Gastroesophageal sphincter (tissue), 4 donors: ENCODE data around the gene CTNND2. TPM values are rescaled to one million over a fixed set of nuclear protein-coding genes. Genes with fewer than 3 reads are reported as not detected.

Experiments used
- ATAC-seq: fragments of 150-250 bp; one replicate; pipeline ENCODE4 v1.9.1; 2016; ENCODE audit warnings: mild to moderate bottlenecking, moderate library complexity
- H3K27ac ChIP-seq, 4 donors: fragments of 200-600 bp; sonication (generic) in 3 of 4; 1 replicate in 3 of 4; 2 replicates in 1 of 4; pipeline ENCODE4 v1.5.1; 2016 to 2019
- H3K27me3 ChIP-seq: fragments of 200-600 bp; sonication (generic); one replicate; pipeline ENCODE4 v1.5.1; 2019
- H3K36me3 ChIP-seq, 2 donors: fragments of 200-600 bp; sonication (generic); one replicate each; pipeline ENCODE4 v1.5.1; 2019; ENCODE audit warnings: control low read depth in 1 of 2
- H3K4me1 ChIP-seq, 3 donors: fragments of 200-600 bp; sonication (generic); 1 replicate in 2 of 3; 2 replicates in 1 of 3; pipeline ENCODE4 v1.5.1; 2016 to 2019; ENCODE audit warnings: control low read depth in 2 of 3
- H3K4me3 ChIP-seq, 2 donors: fragments of 200-600 bp; sonication (generic); one replicate each; pipeline ENCODE4 v1.5.1; 2019; ENCODE audit warnings: mild to moderate bottlenecking in 1 of 2, moderate library complexity in 1 of 2
- H3K9me3 ChIP-seq, 3 donors: fragments of 200-600 bp; sonication (generic); one replicate each; pipeline ENCODE4 v1.5.1; 2017 to 2019; ENCODE audit warnings: control low read depth in 2 of 3
- EP300 ChIP-seq: sonication (generic); formaldehyde crosslinking; IDR thresholded peaks from one replicate; pipeline ENCODE4 v1.6.1; 2017; ENCODE audit warnings: antibody characterized with exemption, mild to moderate bottlenecking
- POLR2A ChIP-seq, 2 donors: fragments of 450-650 bp; IDR thresholded peaks; one replicate each; pipeline ENCODE4 v1.6.1; 2017; ENCODE audit warnings: antibody characterized with exemption in 2 of 2, mild to moderate bottlenecking in 2 of 2, moderate library complexity in 1 of 2
- POLR2AphosphoS5 ChIP-seq: sonication (generic); formaldehyde crosslinking; IDR thresholded peaks from one replicate; pipeline ENCODE4 v1.6.1; 2017; ENCODE audit warnings: antibody characterized with exemption
- WGBS, 2 donors: methylation state at CpG; one replicate each; pipeline ENCODE4 v1.1.5; 2018; ENCODE audit warnings: low coverage in 1 of 2; 5-methylcytosine and 5-hydroxymethylcytosine counted together
- total RNA-seq, 4 donors: library from RNA; depleted of rRNA; stranded (reverse); fragments of >200 nt; gene quantifications; one replicate each; pipeline ENCODE4 v1.1.0, GENCODE V29; 2016
- TF ChIP-seq, protein P1 (sequence below), 4 experiments: fragments of 200-600 bp in 2 of 4; fragments of 450-650 bp in 2 of 4; sonication (generic) in 1 of 4; IDR thresholded peaks; one replicate each; pipeline ENCODE4 v1.5.1; 2017 to 2019; ENCODE audit warnings: antibody characterized with exemption in 4 of 4, mild to moderate bottlenecking in 2 of 4, moderate library complexity in 2 of 4

CTNND2 gene
- total RNA-seq, 4 donors from 2014 or later: 0.40 to 3.1 (median 1.9) TPM

DNA sequence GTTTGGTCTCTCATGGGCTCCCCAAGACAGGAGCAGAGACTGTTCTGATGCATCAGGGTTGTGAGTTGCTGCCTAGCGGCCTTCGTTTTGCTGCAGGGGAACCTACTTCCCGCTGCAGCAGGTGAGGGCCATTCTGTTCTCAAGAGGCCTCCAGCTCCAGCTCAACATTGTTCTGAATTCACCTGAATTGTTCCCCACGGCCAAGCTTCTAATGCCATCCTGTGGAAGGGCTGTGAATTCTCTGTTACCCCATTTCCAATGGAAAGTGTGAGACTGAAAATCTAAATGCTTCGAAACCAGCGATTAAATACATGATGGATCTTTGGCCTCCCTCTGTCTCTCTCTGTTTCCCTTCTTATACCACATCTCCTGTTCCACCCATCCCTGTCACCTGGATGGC is 794.1 kb downstream of the CTNND2 start:
- Histone ChIP-seq H3K27me3 (no peaks in the 10 kb centered on the region), H3K4me1 (no peaks in the 10 kb centered on the region), H3K27ac (no peak overlapping the region), H3K36me3 (no peaks in the 10 kb centered on the region), H3K9me3 (peaks cover 0 to 4% (median 0%) of the 10 kb centered on the region in 3 donors), H3K4me3 (no peak overlapping the region)
- WGBS, 2 donors: 81 to 100% methylated on average over 2 to 5 of the region's 6 CpGs
- no peak for ATAC-seq
- TF ChIP-seq, protein P1, sequence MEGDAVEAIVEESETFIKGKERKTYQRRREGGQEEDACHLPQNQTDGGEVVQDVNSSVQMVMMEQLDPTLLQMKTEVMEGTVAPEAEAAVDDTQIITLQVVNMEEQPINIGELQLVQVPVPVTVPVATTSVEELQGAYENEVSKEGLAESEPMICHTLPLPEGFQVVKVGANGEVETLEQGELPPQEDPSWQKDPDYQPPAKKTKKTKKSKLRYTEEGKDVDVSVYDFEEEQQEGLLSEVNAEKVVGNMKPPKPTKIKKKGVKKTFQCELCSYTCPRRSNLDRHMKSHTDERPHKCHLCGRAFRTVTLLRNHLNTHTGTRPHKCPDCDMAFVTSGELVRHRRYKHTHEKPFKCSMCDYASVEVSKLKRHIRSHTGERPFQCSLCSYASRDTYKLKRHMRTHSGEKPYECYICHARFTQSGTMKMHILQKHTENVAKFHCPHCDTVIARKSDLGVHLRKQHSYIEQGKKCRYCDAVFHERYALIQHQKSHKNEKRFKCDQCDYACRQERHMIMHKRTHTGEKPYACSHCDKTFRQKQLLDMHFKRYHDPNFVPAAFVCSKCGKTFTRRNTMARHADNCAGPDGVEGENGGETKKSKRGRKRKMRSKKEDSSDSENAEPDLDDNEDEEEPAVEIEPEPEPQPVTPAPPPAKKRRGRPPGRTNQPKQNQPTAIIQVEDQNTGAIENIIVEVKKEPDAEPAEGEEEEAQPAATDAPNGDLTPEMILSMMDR (IDR thresholded peaks at IDR 0.05): no peak
- no peak for TF ChIP-seq POLR2AphosphoS5
- no peak for TF ChIP-seq EP300
- no peak for TF ChIP-seq POLR2A (IDR thresholded peaks at IDR 0.05)

DNA sequence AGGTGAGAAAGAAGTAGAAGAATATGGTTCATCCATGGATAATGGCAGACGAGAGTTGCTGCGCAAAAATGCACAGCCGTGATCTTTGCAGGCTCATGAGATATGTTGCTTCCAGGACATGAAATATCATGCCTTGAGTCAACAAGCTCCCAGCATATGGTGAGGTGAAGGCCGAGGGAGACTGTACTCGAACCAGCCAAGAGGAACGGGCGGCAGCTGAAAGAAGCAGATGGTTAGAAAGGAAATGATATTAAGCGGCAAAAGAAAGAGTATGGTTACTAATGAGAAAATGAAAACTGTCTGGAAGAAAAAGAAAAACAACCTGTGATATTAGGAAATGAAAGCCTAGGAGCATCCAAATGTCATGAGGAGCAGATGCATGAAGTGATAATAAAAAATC is 798.5 kb downstream of the CTNND2 start:
- Histone ChIP-seq H3K27me3 (peaks cover 12% of the 10 kb centered on the region), H3K36me3 (no peaks in the 10 kb centered on the region), H3K4me1 (no peaks in the 10 kb centered on the region), H3K4me3 (no peak overlapping the region), H3K9me3 (no peaks in the 10 kb centered on the region), H3K27ac (no peak overlapping the region)
- TF ChIP-seq EP300 (no peak), POLR2AphosphoS5 (no peak), POLR2A (IDR thresholded peaks at IDR 0.05) (no peak)
- TF ChIP-seq, protein P1 (IDR thresholded peaks at IDR 0.05): no peak
- 57 to 80% methylated on average over 7 to 8 of the region's 8 CpGs for WGBS, 2 donors
- ATAC-seq: no peak

DNA sequence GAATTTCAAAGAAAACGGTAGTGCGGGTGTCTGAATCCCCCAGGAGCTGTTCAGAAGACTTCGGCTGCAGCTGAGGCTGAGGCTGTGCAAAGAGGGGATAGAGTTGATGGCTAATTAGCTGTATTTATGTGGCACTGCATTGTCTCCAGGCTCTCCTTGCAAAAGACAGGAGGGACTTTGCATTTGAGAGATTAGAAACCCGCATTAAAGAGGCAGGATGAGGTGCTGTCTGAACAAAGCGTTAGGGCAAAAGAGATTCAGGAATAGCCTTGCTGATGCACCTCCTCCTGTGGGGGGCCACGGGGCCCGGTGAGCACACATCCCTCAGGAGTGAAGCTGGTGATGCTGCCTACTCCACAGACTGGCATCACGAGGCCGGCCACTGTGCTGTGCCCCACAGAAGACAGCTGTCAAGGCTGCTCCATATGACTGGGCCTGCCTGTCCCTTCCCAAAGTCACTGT is 799.6 kb downstream of the CTNND2 start:
- H3K27me3 ChIP-seq: peaks cover 18% of the 10 kb centered on the region
- TF ChIP-seq, protein P1 (IDR thresholded peaks at IDR 0.05): no peak
- no peak for TF ChIP-seq EP300
- TF ChIP-seq POLR2A (IDR thresholded peaks at IDR 0.05): no peak
- no peak for TF ChIP-seq POLR2AphosphoS5
- H3K36me3 ChIP-seq: no peaks in the 10 kb centered on the region
- 60 to 85% methylated on average over 3 to 8 of the region's 9 CpGs for WGBS, 2 donors
- H3K9me3 ChIP-seq: no peaks in the 10 kb centered on the region
- H3K4me1 ChIP-seq: no peaks in the 10 kb centered on the region
- H3K4me3 ChIP-seq: no peak overlapping the region
- no peak overlapping the region for H3K27ac ChIP-seq
- no peak for ATAC-seq

DNA sequence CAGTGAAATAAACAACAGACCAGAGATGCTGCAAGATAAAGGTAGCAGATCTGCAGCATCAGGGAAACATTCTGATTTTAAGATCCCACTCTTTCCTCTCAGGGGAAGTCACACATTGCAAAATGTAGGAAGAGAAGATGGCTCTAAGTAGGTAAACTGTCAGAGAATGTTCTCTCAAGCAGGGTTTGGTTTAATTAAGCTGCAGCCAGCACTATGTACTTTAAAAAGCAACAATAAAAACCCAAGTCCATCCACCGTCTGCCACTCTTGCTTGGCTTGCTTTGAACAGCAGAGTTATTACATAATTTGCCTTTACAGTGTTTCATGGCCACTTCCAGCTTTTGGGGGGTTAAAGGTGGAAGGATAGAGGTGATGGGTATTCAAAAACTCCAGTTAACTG is 800.0 kb downstream of the CTNND2 start:
- 33 to 50% methylated on average over 1 of the region's 1 CpG for WGBS, 2 donors
- no peaks in the 10 kb centered on the region for H3K9me3 ChIP-seq
- ATAC-seq: no peak

DNA sequence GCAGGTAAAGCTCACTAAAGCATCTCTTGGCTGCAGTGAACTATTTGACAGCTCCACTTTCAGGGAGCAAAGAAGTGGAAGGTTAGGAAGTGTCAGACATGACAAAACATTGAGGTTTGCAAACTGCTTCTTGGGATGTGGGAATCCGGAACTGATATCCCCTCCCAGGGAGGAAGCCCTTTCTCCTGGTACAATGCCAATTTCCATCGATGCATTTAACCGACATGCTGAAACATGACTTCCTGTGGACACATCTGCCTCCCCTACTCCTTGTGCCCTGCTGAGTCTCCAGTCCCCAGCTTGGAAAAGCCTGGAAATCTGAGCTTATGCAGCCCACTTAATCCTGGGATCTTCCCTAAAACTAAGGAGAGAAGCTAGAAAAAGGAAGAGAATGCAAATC is 820.1 kb downstream of the CTNND2 start:
- no peak for TF ChIP-seq EP300
- TF ChIP-seq POLR2AphosphoS5: no peak
- TF ChIP-seq, protein P1 (IDR thresholded peaks at IDR 0.05): no peak
- no peak for TF ChIP-seq POLR2A (IDR thresholded peaks at IDR 0.05)
- H3K27me3 ChIP-seq: peaks cover 15% of the 10 kb centered on the region
- no peak overlapping the region for H3K4me3 ChIP-seq
- WGBS, 2 donors: no CpG with 5 or more reads among the region's 3 CpGs
- H3K4me1 ChIP-seq: no peaks in the 10 kb centered on the region
- no peak for ATAC-seq
- H3K9me3 ChIP-seq: peaks cover 0 to 9% (median 0%) of the 10 kb centered on the region in 3 donors
- H3K27ac ChIP-seq: no peak overlapping the region
- H3K36me3 ChIP-seq: no peaks in the 10 kb centered on the region

More for the DNA sequence above, 800.0 kb downstream of the CTNND2 start:
- Histone ChIP-seq H3K36me3 (no peaks in the 10 kb centered on the region), H3K27me3 (peaks cover 18% of the 10 kb centered on the region), H3K27ac (no peak overlapping the region), H3K4me3 (no peak overlapping the region), H3K4me1 (no peaks in the 10 kb centered on the region)
- no peak for TF ChIP-seq EP300
